ENCODE measurements around the gene DVL3.

DNA sequence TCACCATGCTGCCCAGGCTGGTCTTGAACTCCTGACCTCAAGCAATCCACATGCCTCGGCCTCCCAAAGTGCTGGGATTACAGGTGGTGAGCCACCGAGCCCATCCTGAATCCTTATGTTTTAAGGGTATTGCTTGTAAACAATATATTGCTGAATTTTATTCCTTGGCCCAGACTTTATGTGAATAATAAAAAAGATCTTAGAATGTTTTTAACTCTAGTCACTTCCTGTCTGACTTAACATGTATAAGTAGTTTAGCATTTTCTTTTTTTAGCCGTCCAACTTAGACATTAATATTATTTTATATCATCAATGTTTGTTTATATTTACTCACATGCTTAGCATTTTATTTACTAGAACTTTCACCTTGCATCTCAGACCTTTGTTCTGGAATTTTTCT lies 29.2 kb upstream of the DVL3 start:
- TF ChIP-seq CTCF (IDR thresholded peaks at IDR 0.05) = no peak
- no peak for TF ChIP-seq EZH2 (IDR thresholded peaks at IDR 0.05; ENCODE audit: borderline replicate concordance, insufficient read depth, low read depth, low read length, poor library complexity, severe bottlenecking)
